GM23248 (cell line): Measurements from ENCODE around the gene SPESP1. TPM values are rescaled to one million over a fixed set of nuclear protein-coding genes. Genes with fewer than 3 reads are reported as not detected.

Experiments
- DNase-seq: peaks from one replicate; pipeline ENCODE4 v3.0.0-alpha.2; 2015
- H2AFZ ChIP-seq: fragments of 200-600 bp; sonication (generic); 2 replicates; pipeline ENCODE4 v1.6.1; 2016; ENCODE audit warnings: antibody characterized with exemption
- H3F3A ChIP-seq: fragments of 200-600 bp; sonication (generic); 2 replicates; pipeline ENCODE4 v1.6.1; 2016; ENCODE audit warnings: mild to moderate bottlenecking, antibody characterized with exemption, mixed run types; ENCODE audit not compliant: insufficient read depth
- H3K27ac ChIP-seq: fragments of 200-600 bp; sonication (generic); 2 replicates; pipeline ENCODE4 v1.5.1; 2016; ENCODE audit warnings: mild to moderate bottlenecking
- H3K27me3 ChIP-seq: fragments of 200-600 bp; sonication (generic); replicated peaks from 2 replicates; pipeline ENCODE4 v1.6.1; 2016; ENCODE audit warnings: mild to moderate bottlenecking; ENCODE audit not compliant: insufficient read depth
- H3K36me3 ChIP-seq: fragments of 200-600 bp; sonication (generic); 2 replicates; pipeline ENCODE4 v1.6.1; 2016; ENCODE audit warnings: low read depth, mild to moderate bottlenecking
- H3K4me1 ChIP-seq: fragments of 200-600 bp; sonication (generic); 2 replicates; pipeline ENCODE4 v1.6.1; 2016; ENCODE audit warnings: mild to moderate bottlenecking; ENCODE audit not compliant: insufficient read depth
- H3K4me2 ChIP-seq: fragments of 200-600 bp; sonication (generic); one replicate; pipeline ENCODE4 v1.6.1; 2016; ENCODE audit warnings: mild to moderate bottlenecking; ENCODE audit not compliant: unreplicated experiment
- H3K4me3 ChIP-seq: fragments of 200-600 bp; sonication (generic); 2 replicates; pipeline ENCODE4 v1.5.1; 2016; ENCODE audit warnings: mild to moderate bottlenecking
- H3K79me2 ChIP-seq: fragments of 200-600 bp; sonication (generic); 2 replicates; pipeline ENCODE4 v1.6.1; 2016; ENCODE audit warnings: mild to moderate bottlenecking; ENCODE audit not compliant: insufficient read depth
- H3K9ac ChIP-seq: fragments of 200-600 bp; sonication (generic); 2 replicates; pipeline ENCODE4 v1.6.1; 2016; ENCODE audit warnings: mild to moderate bottlenecking
- H3K9me2 ChIP-seq: fragments of 200-600 bp; sonication (generic); 2 replicates; pipeline ENCODE4 v1.6.1; 2016; ENCODE audit warnings: mixed run types, mild to moderate bottlenecking, moderate library complexity; ENCODE audit not compliant: insufficient read depth
- H3K9me3 ChIP-seq: fragments of 200-600 bp; sonication (generic); one replicate; pipeline ENCODE4 v1.6.1; 2017; ENCODE audit warnings: low read depth
- H4K20me1 ChIP-seq: fragments of 200-600 bp; sonication (generic); 2 replicates; pipeline ENCODE4 v1.6.0; 2016; ENCODE audit not compliant: insufficient read depth
- EZH2 ChIP-seq: fragments of 200-600 bp; sonication (generic); IDR thresholded peaks from 2 replicates; pipeline ENCODE4 v1.6.1; 2018; ENCODE audit warnings: antibody characterized with exemption, mild to moderate bottlenecking; ENCODE audit not compliant: insufficient read depth, poor library complexity, severe bottlenecking
- EZH2phosphoT487 ChIP-seq: fragments of 200-600 bp; sonication (generic); IDR thresholded peaks from 2 replicates; pipeline ENCODE4 v1.6.1; 2018; ENCODE audit warnings: antibody characterized with exemption, moderate library complexity, mild to moderate bottlenecking, low read depth; ENCODE audit not compliant: insufficient read depth
- WGBS, 2 experiments: methylation state at CpG; one replicate each; pipeline ENCODE4 v1.1.6; 2015 to 2017; ENCODE audit warnings: low lambda C conversion rate in 2 of 2, low coverage in 1 of 2; ENCODE audit errors: missing lambda C conversion rate in 2 of 2; 5-methylcytosine and 5-hydroxymethylcytosine counted together
- in situ Hi-C: fragments of 300-500 bp; cut with MboI; formaldehyde crosslinking; loops from 2 replicates; pipeline ENCODE4 v1.15.0; 2020
- polyA plus RNA-seq: library from polyadenylated mRNA; unstranded; fragments of >200 nt; fragmentation: Nextera tagmentation; extraction: Ambion mirVana; gene quantifications from 2 replicates; pipeline ENCODE4 v1.2.1, GENCODE V29; 2016
- total RNA-seq: library from RNA; depleted of rRNA; stranded (reverse); fragments of >200 nt; shearing (Covaris generic); gene quantifications from 2 replicates; pipeline ENCODE4 v1.2.3, GENCODE V29; 2014; rRNA removed

Gene SPESP1
- total and polyA plus RNA-seq, 2 experiments from 2014 or later, result 1.1 to 3.4 TPM

- in situ Hi-C loops, result no loop called here
- H3K79me2 ChIP-seq, result no peaks in the 10 kb centered on the region
- no peak overlapping the region for H3K9ac ChIP-seq
- H4K20me1 ChIP-seq, result no peaks in the 10 kb centered on the region
- H3K4me2 ChIP-seq, result no peak overlapping the region
- H3K36me3 ChIP-seq, result no peaks in the 10 kb centered on the region
- no peak overlapping the region for H3K27ac ChIP-seq
- peaks cover under 1% of the 10 kb centered on the region; the same call in 1 of the 2 replicates for H3K27me3 ChIP-seq
- no peak for TF ChIP-seq EZH2phosphoT487
- no peak for TF ChIP-seq EZH2
- peaks cover 22% of the 10 kb centered on the region for H3K4me1 ChIP-seq
- H3K4me3 ChIP-seq, result no peak overlapping the region
- H3F3A ChIP-seq, result peaks cover 18% of the 10 kb centered on the region
- no peaks in the 10 kb centered on the region for H3K9me2 ChIP-seq
- no peak overlapping the region for H2AFZ ChIP-seq
- no peak for DNase-seq
- no peaks in the 10 kb centered on the region for H3K9me3 ChIP-seq
- WGBS, 2 experiments, result 89 to 94% methylated on average over 9 of the region's 9 CpGs
These were observed 64.8 kb downstream of the SPESP1 start for GRCh38 chr15:68994981-68995761.

Other genes with a start within 250 kb of the SPESP1 start
- gene ANP32A, start 109.6 kb upstream of the SPESP1 start, total RNA-seq, result 40.1 and 40.3 TPM in 2 replicates
- 69.7 and 70.0 TPM in 2 replicates for gene ANP32A, start 109.6 kb upstream of the SPESP1 start, polyA plus RNA-seq
- gene NOX5, start 84.2 kb downstream of the SPESP1 start, total RNA-seq, result 0.11 TPM in 1 of 2 replicates, not detected in the other
- 0.11 TPM in 1 of 2 replicates, not detected in the other for gene NOX5, start 84.2 kb downstream of the SPESP1 start, polyA plus RNA-seq
- 12.4 and 17.1 TPM in 2 replicates for gene GLCE, start 230.1 kb downstream of the SPESP1 start, total RNA-seq
- gene GLCE, start 230.1 kb downstream of the SPESP1 start, polyA plus RNA-seq, result 9.3 and 9.7 TPM in 2 replicates